Measurements from ENCODE around the gene ARHGAP5.

Gene ARHGAP5

GRCh38 chr14:32142341-32142740 is 65.2 kb downstream of the ARHGAP5 start:
- no peak for DNase-seq
- Histone ChIP-seq H3K36me3 (peaks cover 22 to 25% (median 23%) of the 10 kb centered on the region in 3 donors), H3K4me3 (no peak overlapping the region), H3K9me3 (peaks cover 0 to 13% (median 11%) of the 10 kb centered on the region in 3 donors), H3K27me3 (no peaks in the 10 kb centered on the region), H3K4me1 (no peaks in the 10 kb centered on the region), H3K27ac (no peak overlapping the region)
- intact Hi-C loops (cut with DNase I; ENCODE audit: low total_unique reads) = no loop called here
- TF ChIP-seq CTCF (IDR thresholded peaks at IDR 0.05) = no peak

GRCh38 chr14:32142754-32143437 is 65.8 kb downstream of the ARHGAP5 start:
- peaks cover 22 to 26% (median 25%) of the 10 kb centered on the region in 3 donors for H3K36me3 ChIP-seq
- H3K4me1 ChIP-seq = no peaks in the 10 kb centered on the region
- peaks cover 0 to 7% (median 6%) of the 10 kb centered on the region in 3 donors for H3K9me3 ChIP-seq
- DNase-seq = no peak
- intact Hi-C loops (cut with DNase I; ENCODE audit: low total_unique reads) = no loop called here
- no peak for TF ChIP-seq CTCF (IDR thresholded peaks at IDR 0.05)
- H3K27ac ChIP-seq = no peak overlapping the region
- H3K27me3 ChIP-seq = no peaks in the 10 kb centered on the region
- no peak overlapping the region for H3K4me3 ChIP-seq

GRCh38 chr14:32150392-32150791 is 73.3 kb downstream of the ARHGAP5 start:
- no peaks in the 10 kb centered on the region for H3K9me3 ChIP-seq
- intact Hi-C loops (cut with DNase I; ENCODE audit: low total_unique reads) = no loop called here
- no peak for TF ChIP-seq CTCF (IDR thresholded peaks at IDR 0.05)
- no peak overlapping the region for H3K27ac ChIP-seq
- H3K4me1 ChIP-seq = no peaks in the 10 kb centered on the region
- H3K4me3 ChIP-seq = no peak overlapping the region
- no peak for DNase-seq
- H3K27me3 ChIP-seq = no peaks in the 10 kb centered on the region
- peaks cover 54 to 86% (median 72%) of the 10 kb centered on the region in 3 donors for H3K36me3 ChIP-seq

- no peak for TF ChIP-seq CTCF (IDR thresholded peaks at IDR 0.05)
- Histone ChIP-seq H3K36me3 (no peaks in the 10 kb centered on the region), H3K9me3 (no peaks in the 10 kb centered on the region), H3K27ac (no peak overlapping the region), H3K27me3 (no peaks in the 10 kb centered on the region), H3K4me1 (no peaks in the 10 kb centered on the region), H3K4me3 (no peak overlapping the region)
- intact Hi-C loops (cut with DNase I; ENCODE audit: low total_unique reads) = no loop called here
- no peak for DNase-seq
Measured at GRCh38 chr14:32166029-32166428, 88.9 kb downstream of the ARHGAP5 start.

GRCh38 chr14:32166924-32167323 is 89.8 kb downstream of the ARHGAP5 start:
- no peak for DNase-seq
- Histone ChIP-seq H3K27ac (no peak overlapping the region), H3K4me1 (no peaks in the 10 kb centered on the region), H3K36me3 (no peaks in the 10 kb centered on the region), H3K9me3 (no peaks in the 10 kb centered on the region), H3K4me3 (no peak overlapping the region), H3K27me3 (no peaks in the 10 kb centered on the region)
- intact Hi-C loops (cut with DNase I; ENCODE audit: low total_unique reads) = no loop called here
- no peak for TF ChIP-seq CTCF (IDR thresholded peaks at IDR 0.05)

All from tibial artery (tissue), 4 donors.